Stimulated activated CD4-positive, alpha-beta T cell treated with anti-CD3 and anti-CD28 coated beads, Interleukin-12 subunit alpha, Interleukin-12 subunit beta, amount 100 ng/mL, for 4 hours (primary cell): ENCODE measurements around the gene AUTS2.

Experiments used
- DNase-seq: peaks from one replicate; pipeline ENCODE4 v3.0.0-alpha.2; 2020

AUTS2 gene

GRCh38 chr7:70498232-70498992 is 900.1 kb downstream of the AUTS2 start:
- no peak for DNase-seq

- DNase-seq, result no peak
These were observed 902.0 kb downstream of the AUTS2 start for GRCh38 chr7:70500261-70500660.

GRCh38 chr7:70502117-70502863 is 904.0 kb downstream of the AUTS2 start:
- DNase-seq, result no peak

GRCh38 chr7:70504254-70504653 is 906.0 kb downstream of the AUTS2 start:
- DNase-seq, result no peak

GRCh38 chr7:70505468-70505867 is 907.2 kb downstream of the AUTS2 start:
- no peak for DNase-seq

- no peak for DNase-seq
These were observed 907.6 kb downstream of the AUTS2 start for GRCh38 chr7:70505886-70506285.

GRCh38 chr7:70506434-70506833 is 908.2 kb downstream of the AUTS2 start:
- DNase-seq, result no peak

- no peak for DNase-seq
These were observed 913.9 kb downstream of the AUTS2 start for GRCh38 chr7:70512144-70512543.

- no peak for DNase-seq
These were observed 914.5 kb downstream of the AUTS2 start for GRCh38 chr7:70512761-70513160.

GRCh38 chr7:70520611-70521010 is 922.3 kb downstream of the AUTS2 start:
- no peak for DNase-seq

GRCh38 chr7:70523249-70523988 is 925.1 kb downstream of the AUTS2 start:
- DNase-seq, result no peak

GRCh38 chr7:70523989-70524351 is 925.7 kb downstream of the AUTS2 start:
- no peak for DNase-seq

GRCh38 chr7:70525991-70526390 is 927.7 kb downstream of the AUTS2 start:
- DNase-seq, result no peak

GRCh38 chr7:70527520-70528115 is 929.3 kb downstream of the AUTS2 start:
- no peak for DNase-seq

GRCh38 chr7:70529436-70529835 is 931.2 kb downstream of the AUTS2 start:
- DNase-seq, result no peak

- DNase-seq, result no peak
These were observed 931.8 kb downstream of the AUTS2 start for GRCh38 chr7:70529914-70530585.

- DNase-seq, result no peak
These were observed 935.3 kb downstream of the AUTS2 start for GRCh38 chr7:70533614-70534013.

GRCh38 chr7:70539205-70539604 is 940.9 kb downstream of the AUTS2 start:
- DNase-seq, result no peak

- no peak for DNase-seq
These were observed 941.3 kb downstream of the AUTS2 start for GRCh38 chr7:70539617-70540016.

GRCh38 chr7:70540641-70541040 is 942.4 kb downstream of the AUTS2 start:
- DNase-seq, result no peak

- DNase-seq, result no peak
These were observed 944.6 kb downstream of the AUTS2 start for GRCh38 chr7:70542750-70543376.

GRCh38 chr7:70544016-70544415 is 945.7 kb downstream of the AUTS2 start:
- no peak for DNase-seq
